Stimulated activated CD8-positive, alpha-beta memory T cell treated with anti-CD3 and anti-CD28 coated beads, Interleukin-7, amount 100 ng/mL, for 1 hour (primary cell): ENCODE data around the gene RAB27B.
"Not testable (repeated sequence)": the region's sequence is repeated elsewhere in the genome, so short reads cannot be mapped to it uniquely, and the experiment has no call there.

ENCODE experiments used
- DNase-seq, 2 donors: peaks; one replicate each; pipeline ENCODE4 v3.0.0-alpha.2; 2020; ENCODE audit warnings: low read depth in 2 of 2

RAB27B gene

GRCh38 chr18:54828281-54828881, at the start of gene RAB27B:
Gene RAB27B, plus strand, starts transcription at chr18:54828477. Its CDS starts 49,109 bp downstream, at chr18:54877586.
- DNase-seq = peak; percentile 26 to 28

- no peak for DNase-seq
Observed at GRCh38 chr18:54780285-54780861, 47.9 kb upstream of the RAB27B start.

- DNase-seq = no peak
Observed at GRCh38 chr18:54780970-54781369, 47.3 kb upstream of the RAB27B start.

GRCh38 chr18:54783139-54783538, 45.1 kb upstream of the RAB27B start:
- no peak for DNase-seq

GRCh38 chr18:54786206-54786605, 42.1 kb upstream of the RAB27B start:
- DNase-seq = no peak

- DNase-seq = no peak
Observed at GRCh38 chr18:54787121-54787520, 41.2 kb upstream of the RAB27B start.

- DNase-seq = no peak
Observed at GRCh38 chr18:54787616-54788015, 40.7 kb upstream of the RAB27B start.

- no peak for DNase-seq
Observed at GRCh38 chr18:54790109-54790508, 38.2 kb upstream of the RAB27B start.

GRCh38 chr18:54791657-54792056, 36.6 kb upstream of the RAB27B start:
- DNase-seq = no peak

- DNase-seq = no peak
Observed at GRCh38 chr18:54792079-54792478, 36.2 kb upstream of the RAB27B start.

GRCh38 chr18:54794823-54795222, 33.5 kb upstream of the RAB27B start:
- DNase-seq = no peak

GRCh38 chr18:54798186-54798585, 30.1 kb upstream of the RAB27B start:
- DNase-seq = no peak

GRCh38 chr18:54801374-54801773, 26.9 kb upstream of the RAB27B start:
- DNase-seq = no peak

- no peak for DNase-seq
Observed at GRCh38 chr18:54802178-54802577, 26.1 kb upstream of the RAB27B start.

GRCh38 chr18:54802686-54803395, 25.4 kb upstream of the RAB27B start:
- DNase-seq = no peak

GRCh38 chr18:54805571-54806334, 22.5 kb upstream of the RAB27B start:
- DNase-seq = no peak

GRCh38 chr18:54806526-54806925, 21.8 kb upstream of the RAB27B start:
- DNase-seq = no peak

- DNase-seq = no peak
Observed at GRCh38 chr18:54807303-54807702, 21.0 kb upstream of the RAB27B start.

- DNase-seq = not testable (repeated sequence)
Observed at GRCh38 chr18:54810662-54811061, 17.6 kb upstream of the RAB27B start.

- DNase-seq = peak in 1 of 2 donors; percentile 8
Observed at GRCh38 chr18:54812885-54813284, 15.4 kb upstream of the RAB27B start.

GRCh38 chr18:54813305-54813704, 15.0 kb upstream of the RAB27B start:
- no peak for DNase-seq

GRCh38 chr18:54813977-54814565, 14.2 kb upstream of the RAB27B start:
- DNase-seq = no peak
